A204.1 (cell line): Measurements from ENCODE around the gene ZFYVE28.
"Not testable (repeated sequence)": the region's sequence is repeated elsewhere in the genome, so short reads cannot be mapped to it uniquely, and the experiment has no call there.

Experiments used
- FAIRE-seq: peaks from 2 replicates; lab custom pipeline; 2012; peaks lifted over from hg19 to GRCh38; lab: Jason Lieb, UNC

The ZFYVE28 gene

DNA sequence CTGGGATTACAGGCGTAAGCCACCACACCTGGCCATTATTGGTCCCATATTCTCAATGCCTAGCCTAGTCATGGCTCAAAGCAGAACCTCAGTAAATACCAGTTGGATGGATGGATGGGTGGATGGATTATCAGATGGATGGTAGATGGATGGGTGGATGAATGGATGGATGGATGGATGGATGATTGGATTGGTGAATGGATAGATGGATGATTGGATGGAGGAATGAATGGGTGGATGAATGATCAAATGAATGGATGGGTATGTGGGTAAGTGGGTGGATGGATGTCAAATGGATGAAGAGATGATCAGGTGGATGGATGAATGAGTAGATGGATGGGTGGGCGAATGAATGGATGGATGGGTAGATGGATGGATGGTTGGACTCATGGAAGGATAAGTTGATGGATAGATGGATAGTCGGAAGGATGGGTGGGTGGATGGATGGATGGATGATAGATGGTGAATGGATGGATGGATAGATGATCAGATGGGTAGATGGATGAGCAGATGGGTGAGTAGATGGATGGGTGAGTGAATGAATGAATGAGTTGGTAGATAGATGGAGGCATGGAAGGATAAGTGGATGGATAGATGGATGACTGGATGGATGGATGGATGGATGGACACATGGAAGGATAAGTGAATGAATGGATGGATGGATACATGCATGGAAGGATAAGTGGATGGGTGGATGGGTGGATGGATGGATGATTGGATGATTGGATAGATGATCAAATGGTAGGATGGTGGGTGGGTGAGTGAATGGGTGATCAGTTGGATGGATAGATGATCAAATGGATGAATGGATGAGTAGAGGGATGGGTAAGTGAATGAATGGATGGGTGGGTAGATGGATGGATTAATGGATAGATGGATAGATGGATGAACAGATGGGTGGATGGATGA is 28.5 kb upstream of the ZFYVE28 start:
- FAIRE-seq, result no peak

DNA sequence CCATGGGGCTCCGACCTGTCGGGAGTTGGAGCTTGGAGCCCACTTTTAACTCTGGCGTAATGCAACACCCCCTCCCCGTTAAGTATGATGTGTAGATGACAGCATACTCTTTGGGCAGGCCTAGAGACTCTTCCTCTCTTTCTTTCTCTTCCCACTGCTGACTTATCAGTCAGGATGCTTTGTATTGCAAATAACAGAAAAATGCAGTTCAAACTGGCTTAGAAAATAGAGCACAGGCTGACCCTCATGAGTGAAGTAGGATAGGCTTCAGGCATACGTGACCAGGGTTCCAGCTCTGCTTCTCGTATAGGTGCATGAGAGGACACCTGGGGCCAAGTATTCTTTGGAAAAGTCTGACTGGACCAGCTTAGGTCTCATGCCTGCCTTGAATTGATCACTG is 27.1 kb upstream of the ZFYVE28 start:
- no peak for FAIRE-seq

DNA sequence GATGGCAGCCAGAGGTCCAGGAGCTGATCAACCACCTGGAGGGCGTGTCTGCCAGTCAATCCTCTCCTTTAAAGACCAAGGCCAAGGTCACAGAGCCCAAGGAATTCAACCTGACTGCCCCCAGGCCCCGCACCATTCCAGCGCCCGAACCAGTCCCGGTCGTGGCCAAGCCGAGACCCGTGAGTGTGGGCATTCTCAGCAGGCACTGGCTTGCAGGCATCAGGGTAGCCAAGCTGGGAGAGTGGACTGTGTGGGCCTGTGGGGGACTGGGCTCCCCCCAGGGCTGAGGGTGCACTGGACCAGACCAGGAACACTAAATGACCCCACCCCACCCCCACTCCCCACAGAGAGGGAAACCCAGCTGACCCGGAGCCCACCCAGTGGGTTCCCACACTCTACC is 26.7 kb upstream of the ZFYVE28 start:
- FAIRE-seq, result no peak

DNA sequence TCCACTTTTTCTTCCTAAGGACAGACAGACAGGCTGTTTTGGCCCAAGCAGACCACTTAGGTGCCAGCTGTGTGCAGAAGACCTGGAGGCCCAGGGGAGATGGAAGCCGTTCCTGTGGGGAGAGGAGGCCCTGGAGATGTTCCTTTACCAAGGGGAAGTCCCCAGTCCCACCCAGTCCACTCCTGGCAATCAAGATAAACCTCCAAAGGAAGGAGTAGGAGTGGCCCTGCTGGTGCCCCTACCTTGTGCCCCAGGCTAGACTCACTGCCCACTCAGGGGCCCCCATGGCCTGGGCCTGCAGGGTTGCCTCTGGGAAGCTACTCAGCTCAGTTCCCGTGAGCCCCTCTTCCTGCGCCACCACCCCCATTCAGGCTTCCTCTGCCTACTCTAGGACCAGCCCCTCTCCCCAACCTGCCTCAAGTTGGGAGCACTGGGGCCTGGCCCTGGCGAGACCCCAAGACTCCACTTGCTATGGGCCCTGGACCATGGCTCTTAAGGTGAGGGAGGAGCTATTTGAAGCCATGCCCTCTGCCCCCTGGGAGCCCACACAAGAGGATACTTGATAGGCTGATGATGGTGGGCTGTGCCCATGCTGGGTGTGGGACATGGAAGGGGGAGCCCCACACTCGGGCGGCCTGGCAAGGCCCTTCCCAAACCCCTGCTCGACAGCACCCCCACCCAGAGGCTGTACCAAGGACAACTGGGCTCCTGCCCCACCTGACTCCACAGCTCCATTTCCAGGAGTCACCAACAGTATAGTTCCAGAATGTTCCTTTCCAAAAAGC is 25.7 kb upstream of the ZFYVE28 start:
- no peak for FAIRE-seq

DNA sequence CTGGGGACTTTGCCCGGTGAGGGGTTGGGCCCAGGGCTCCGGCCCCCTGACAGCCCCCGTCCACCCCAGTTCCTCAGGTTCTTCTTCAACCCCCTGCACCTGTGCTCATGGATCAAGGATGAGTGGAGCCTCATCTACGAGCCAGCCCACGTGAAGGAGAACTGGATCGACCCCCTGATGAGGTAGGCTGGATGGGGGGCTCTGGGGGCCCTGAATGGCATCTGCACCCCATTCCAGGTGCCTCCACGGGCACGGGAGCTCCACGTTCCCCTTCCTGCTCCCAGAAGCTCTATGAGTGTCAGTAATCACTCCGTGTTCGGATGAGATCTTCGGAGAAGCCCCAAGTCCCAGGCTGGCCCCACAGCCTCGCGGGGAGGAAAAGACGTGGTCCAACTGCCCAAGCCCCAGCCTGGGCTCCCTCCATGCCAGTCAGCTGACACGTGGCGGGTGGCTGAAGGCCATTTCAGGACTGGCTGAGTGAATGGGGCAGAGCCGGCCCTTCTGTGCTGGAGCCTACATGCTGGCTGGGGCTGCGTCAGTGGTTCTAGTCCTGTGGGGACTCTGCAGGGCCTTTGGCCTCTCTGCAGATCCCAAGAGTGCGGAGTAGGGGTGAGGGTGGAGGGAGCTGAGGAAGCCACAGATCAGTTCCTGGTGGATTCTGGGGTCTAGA is 24.8 kb upstream of the ZFYVE28 start:
- no peak for FAIRE-seq

DNA sequence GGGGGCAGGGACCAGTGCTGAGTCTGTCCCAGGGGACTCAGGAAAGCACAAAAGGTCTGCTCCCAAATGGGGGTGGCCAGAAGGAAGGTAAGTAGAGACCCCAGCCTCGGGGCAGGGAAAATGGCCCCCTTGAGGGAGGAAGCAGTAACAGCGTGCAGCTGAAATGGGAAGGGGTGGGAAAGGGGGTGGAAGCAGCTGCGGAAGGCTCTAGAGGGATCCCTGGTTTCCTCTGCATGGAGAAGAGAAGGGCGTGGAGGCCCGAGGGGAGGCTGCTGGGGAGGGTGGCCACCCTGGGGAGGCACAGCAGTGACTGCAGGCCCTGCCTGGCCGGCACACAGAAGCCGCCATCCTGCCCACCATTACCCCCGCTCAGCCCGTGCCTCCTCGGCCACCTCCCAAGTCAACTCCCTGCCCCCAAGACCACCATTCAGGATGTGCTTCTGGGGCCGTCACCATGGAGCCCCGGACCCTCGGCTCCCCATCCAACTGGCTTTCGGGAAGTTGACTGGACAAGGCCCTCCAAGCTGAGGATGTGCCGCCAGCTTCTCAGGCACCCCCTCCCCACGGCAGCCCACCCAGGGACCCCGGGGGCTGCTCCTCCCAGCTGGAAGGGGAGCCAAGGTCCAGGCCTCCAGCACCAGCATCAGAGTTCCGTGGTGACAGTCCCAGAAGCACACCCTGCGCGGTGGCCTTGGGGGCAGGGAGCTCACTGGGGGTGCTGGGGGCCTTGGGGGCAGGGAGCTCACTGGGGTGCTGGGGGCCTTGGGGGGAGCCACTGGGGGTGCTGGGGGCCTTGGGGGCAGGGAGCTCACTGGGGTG is 23.9 kb upstream of the ZFYVE28 start:
- no peak for FAIRE-seq

DNA sequence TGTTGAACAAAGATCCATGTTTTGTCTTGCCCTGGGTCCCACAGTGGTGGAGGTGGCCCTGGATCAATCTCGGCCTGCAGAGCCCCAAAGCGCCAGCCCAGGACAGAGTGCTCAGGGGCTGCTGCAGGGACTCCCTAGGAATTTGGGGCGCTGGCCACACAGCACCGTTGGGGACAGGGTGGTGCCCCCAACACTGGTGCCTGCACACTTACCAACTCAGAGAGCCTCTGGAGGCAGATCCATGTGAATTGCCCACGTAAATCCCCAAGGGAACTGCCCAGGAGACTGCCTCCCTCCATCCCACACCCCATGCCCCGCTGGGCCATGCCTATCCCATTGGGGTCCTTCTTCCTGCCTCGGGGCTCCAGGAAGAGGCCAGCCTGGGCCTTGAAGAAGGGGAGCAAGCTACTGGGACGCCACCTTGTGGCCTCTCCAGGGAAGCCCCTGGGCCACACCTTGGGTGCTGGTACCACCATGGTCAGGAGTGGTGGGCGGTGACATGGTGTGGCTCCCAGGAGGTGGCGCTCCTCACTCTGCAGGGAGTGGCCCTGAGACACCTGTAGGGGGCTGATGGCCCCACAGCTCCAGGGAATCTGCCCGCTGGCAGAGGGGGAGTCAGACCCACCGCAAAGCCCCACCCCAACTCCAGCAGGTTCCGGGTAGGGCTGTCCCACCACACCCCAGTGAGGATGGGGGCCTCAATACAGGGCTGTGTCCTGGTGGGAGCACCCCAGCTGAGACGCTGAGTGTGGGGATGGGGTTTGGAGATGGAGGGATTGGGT is 23.1 kb upstream of the ZFYVE28 start:
- no peak for FAIRE-seq

DNA sequence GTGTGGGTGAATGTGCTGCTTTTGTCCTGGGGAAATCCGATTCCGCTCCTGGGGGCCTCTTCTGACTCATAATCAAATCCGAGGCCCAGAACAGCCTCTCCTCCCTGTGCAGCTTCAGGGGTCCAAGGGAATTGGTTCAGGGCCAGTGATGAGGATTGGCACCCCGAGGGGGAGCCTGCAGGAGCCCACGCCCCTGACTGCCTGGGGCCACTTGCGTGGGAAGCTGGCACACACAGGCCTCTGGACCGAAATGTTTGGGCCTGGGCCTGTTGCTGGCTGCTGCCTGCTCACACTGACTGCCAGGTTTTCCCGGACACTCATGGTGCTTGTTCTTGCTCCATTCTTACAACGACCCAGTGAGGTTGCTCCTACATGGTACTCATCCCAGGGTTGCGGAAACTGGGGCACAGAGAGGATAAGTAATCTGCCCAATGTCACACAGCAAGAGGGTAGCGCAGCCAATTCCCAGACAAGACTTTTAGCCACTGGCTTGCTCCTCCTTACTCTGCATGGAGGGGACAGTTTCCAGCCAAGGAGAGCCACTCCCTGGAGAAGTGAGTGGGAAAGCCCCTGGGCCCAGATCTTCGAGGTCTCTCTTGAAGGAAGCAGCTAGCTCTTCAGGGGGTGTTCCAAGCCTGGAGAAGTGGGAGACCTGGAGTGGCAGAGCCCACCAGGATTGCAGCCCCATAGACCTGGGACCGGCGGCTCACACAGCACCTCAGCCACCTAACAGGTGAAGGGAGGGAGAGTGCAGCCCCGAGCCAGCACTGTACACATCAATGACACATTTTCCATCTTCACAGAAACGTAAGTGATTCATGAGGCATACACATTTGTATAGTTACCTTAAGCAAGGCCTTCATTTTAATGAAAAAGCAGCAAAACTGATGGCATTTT is 20.6 kb upstream of the ZFYVE28 start:
- no peak for FAIRE-seq

DNA sequence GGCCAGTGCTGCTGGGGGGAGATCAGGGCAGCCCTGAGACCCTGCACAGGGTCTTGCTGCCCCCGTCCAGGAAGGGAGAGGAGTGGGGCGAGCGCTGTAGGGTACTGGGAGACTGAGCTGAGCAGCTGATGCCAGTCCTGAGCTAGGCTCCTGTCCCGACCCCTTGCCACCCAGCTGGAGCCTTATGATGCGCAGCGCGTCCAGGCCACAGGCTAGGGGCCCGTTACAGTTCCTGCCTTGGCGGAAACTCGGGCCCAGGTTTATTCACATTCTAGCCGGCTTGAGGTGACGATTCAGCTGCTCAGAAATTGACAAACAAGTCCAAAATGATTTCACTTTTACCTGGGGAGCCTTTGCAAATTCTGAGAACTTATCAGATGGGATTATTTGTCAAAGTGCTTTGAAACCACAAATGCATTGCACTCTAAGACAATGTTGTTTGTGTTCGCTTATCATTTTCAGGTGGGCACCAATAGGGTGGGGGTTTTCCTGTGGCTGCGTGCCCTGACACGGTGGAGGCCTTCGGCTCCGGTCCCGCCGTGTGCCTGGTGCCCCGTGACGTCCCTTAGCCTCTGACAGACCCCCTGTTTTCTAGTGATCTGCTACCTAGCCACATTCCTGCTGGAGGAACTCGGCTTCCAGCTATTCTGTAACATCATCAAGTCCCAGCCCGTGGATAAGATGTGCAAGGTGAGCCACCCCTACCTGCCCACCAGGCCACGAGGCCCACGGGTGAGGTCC is 19.2 kb upstream of the ZFYVE28 start:
- no peak for FAIRE-seq

DNA sequence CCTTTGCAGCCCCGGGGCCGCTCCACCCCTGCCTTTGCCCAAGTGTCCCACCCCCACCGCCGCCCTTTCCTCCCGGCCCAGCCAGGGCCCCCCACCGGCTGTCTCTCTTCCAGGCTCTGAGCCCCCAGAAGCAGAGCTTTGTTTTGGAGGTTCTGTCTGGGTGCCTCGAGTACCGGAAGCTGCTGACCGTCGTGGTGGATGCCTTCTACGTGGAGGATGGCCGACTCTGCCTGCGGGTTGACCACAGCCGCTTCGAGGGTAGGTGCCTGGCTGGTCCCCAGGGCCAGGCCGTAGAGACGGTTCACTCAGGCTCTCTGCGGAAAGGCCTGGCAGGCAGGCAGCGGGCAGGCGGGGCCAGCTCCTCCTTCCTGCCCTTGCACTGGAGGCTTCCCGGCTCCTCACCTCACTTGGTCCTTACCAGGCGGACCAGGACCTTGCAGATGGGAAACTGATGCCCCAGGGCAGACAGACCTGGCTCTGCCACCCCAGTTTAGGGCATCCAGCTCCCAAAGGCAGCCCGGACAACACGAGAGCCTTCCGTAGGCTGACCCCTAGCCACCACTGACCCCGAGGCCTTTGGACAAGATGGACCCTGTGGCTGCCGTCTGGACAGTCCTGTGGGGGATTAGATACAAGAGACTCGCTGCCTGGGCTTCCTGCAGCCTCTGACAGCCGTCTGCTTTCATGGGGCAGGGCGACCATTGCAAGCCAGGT is 18.5 kb upstream of the ZFYVE28 start:
- no peak for FAIRE-seq

DNA sequence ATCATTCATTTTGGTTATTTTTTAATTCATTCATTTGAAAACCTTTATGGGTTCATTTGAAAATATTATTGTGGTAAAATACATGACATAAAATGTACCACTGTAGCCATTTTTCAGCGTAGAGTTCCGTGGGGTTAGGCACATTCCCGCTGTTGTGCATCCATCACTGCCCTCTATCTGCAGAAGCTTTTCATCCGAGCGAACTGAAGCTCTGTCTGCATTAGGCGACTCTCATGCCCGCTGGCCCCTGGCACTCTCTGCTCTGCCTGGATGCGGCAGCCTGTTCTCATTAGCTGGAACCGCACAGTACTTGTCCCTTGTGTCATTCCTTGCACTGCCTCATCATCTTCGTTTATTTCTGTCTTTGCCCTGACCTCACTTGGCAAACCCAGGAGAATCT is 17.9 kb upstream of the ZFYVE28 start:
- no peak for FAIRE-seq

DNA sequence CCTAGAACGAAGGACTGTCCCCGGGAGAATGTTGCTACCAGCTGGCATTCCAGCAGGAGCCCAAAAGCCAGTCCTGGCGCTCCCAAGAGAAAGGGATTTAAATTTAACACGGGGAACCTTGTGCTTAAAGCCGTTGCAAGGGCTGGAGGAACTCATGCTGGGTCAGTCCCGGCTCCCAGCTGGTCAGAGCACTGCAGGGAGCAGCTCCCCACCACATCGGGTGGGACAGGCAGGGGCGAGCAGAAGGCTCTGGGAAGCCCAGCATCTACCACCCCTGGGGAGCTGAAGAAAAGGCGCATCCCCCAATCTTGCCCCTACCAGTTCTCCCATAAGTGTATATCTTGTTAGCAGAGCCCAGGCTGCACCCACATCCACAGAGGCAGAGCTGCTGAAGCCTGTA is 16.0 kb upstream of the ZFYVE28 start:
- no peak for FAIRE-seq

DNA sequence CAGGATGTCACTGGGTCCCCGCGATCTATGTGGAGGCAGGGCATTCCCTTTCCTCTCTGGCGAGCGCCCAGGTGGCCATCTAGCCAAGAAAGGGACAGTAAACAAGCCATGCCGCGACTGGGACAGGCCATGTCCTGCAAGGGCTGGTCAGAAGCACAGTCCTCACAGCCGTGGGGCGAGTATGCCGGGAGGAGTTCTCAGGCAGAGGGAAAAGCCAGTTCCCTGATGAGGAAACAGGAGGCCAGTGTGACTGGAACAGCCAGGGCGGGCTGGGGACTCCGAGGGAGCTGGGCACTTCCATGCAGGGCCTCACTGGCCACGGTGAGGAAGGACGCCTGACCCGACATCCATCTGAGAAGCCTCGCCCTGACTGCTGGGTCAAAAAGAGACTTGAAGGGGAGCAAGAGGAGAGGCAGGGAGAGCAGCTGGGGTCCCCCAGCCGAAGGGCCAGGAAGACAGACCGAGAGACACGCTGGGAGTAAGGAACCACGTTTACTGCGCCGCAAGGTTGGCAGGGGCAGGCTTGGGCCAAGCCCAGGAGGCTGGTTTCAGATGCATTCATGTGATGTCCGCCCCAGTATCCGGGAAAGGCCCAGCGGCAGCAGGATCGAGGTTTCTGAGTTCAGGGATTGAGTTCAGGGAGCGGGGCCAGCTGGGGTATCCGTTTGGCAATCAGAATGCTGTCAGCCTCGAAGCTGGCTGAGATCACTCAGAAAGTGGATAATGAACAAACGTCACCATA is 15.3 kb upstream of the ZFYVE28 start:
- FAIRE-seq, result no peak

DNA sequence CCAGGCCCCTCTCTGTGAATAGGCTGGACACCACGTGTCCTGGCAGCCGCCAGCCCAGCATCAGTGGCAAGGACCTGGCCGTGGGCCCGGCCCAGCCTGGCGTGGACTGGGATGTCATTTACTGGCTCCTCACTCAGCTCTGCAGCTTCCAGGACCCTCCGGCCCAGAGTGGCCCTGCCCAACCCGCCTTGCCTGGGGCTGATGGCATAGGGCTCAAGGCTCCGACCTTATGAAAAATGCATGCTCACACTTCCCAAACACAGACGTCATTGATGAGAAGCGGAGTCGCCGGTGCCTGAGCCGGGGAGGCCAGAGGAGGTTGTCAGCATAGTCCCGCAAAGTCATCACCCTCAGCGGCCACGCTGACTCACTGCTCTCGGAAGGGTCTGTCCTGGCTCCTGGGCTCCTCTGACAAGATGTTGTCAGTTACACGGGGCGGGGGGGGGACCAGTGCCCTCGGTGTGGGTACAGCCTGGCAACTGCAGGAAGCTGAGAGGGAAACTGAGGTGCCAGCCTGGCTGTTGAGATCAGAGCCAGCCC is 14.6 kb upstream of the ZFYVE28 start:
- FAIRE-seq, result no peak

DNA sequence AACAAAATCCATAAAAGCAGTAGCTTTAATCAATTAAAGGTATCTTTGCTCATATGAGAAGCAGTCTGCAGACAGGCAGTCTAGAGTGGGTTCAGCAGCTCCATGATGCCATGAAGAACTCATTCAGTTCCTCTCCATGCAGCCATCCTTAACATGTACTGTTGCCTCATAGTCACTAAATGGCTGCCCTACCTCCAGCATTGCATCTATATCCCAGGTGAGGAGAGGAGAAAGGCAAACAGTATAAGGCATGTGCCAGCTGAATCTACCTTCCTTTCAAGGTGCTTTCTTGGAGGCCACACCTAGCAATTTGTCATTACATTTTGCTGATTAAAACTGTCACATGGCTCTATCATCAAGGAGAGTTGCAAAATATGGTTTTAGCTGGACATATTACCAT is 13.6 kb upstream of the ZFYVE28 start:
- no peak for FAIRE-seq

DNA sequence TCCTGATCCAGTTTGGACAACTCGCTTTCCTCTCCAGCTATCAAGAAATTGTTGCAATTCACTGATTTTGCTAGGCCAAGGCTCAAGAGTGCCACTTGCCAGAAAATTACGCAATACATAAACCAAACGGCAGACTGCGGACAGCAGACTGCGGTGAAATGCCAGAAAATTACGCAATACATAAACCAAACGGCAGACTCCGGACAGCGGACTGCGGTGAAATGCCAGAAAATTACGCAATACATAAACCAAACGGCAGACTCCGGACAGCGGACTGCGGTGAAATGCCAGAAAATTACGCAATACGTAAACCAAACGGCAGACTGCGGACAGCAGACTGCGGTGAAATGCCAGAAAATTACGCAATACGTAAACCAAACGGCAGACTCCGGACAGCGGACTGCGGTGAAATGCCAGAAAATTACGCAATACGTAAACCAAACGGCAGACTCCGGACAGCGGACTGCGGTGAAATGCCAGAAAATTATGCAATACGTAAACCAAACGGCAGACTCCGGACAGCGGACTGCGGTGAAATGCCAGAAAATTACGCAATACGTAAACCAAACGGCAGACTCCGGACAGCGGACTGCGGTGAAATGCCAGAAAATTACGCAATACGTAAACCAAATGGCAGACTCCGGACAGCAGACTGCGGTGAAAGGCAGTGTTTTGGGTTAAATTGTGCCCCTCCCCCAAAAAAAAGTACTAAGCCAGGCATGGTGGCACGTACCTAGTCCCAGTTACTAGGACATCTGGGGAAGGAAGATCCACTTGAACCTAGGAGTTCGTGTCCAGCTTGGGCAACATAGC is 11.7 kb upstream of the ZFYVE28 start:
- FAIRE-seq, result not testable (repeated sequence)
